ENCODE measurements around the gene OSTC. TPM values are rescaled to one million over a fixed set of nuclear protein-coding genes. Genes with fewer than 3 reads are reported as not detected.

OSTC gene
- total RNA-seq: 327 and 343 TPM in 2 replicates

GRCh38 chr4:108650212-108651013 lies at the start of gene OSTC:
Gene OSTC (plus strand): TSS chr4:108650599. CDS start chr4:108650656, 57 bp downstream.

GRCh38 chr4:108620101-108620932 lies 30.1 kb upstream of the OSTC start, which contains the start of gene RPL34:
Gene RPL34 (plus strand): TSS chr4:108620576. CDS start chr4:108621960, 1,384 bp downstream.

Small RNA genes lying within 50 kb of the gene (small RNA-seq; reads per million reads assigned to genes)
- gene RNU6-431P: not detected

Other genes starting within 250 kb of the OSTC start
- 716 and 724 TPM in 2 replicates for gene RPL34, start 30.0 kb upstream of the OSTC start, total RNA-seq
- 0.11 TPM in 1 of 2 replicates, not detected in the other for gene ETNPPL, start 112.5 kb downstream of the OSTC start, total RNA-seq

Data from articular chondrocyte of knee joint (primary cell).